GM19324 (cell line): ENCODE results near the gene PAX2.

Source experiments
- ATAC-seq: cut with Tn5 transposase; IDR thresholded peaks from one replicate; pipeline ENCODE4 v1.9.1; 2021; ENCODE audit warnings: mild to moderate bottlenecking, moderate library complexity; ENCODE audit not compliant: unreplicated experiment, low FRiP score

PAX2 gene

GRCh38 chr10:100782461-100783244 is 37.3 kb downstream of the PAX2 start:
- no peak for ATAC-seq

- ATAC-seq, result no peak
Observed at GRCh38 chr10:100784126-100784525, 38.7 kb downstream of the PAX2 start.

GRCh38 chr10:100786591-100786990 is 41.2 kb downstream of the PAX2 start:
- no peak for ATAC-seq

GRCh38 chr10:100788002-100788903 is 42.9 kb downstream of the PAX2 start:
- no peak for ATAC-seq

GRCh38 chr10:100790761-100791208 is 45.4 kb downstream of the PAX2 start:
- ATAC-seq, result no peak

- ATAC-seq, result no peak
Observed at GRCh38 chr10:100791369-100792058, 46.1 kb downstream of the PAX2 start.

GRCh38 chr10:100792574-100792973 is 47.2 kb downstream of the PAX2 start:
- no peak for ATAC-seq

GRCh38 chr10:100793055-100793454 is 47.7 kb downstream of the PAX2 start:
- no peak for ATAC-seq

- no peak for ATAC-seq
Observed at GRCh38 chr10:100799881-100800280, 54.5 kb downstream of the PAX2 start.

- no peak for ATAC-seq
Observed at GRCh38 chr10:100800931-100801330, 55.5 kb downstream of the PAX2 start.

- ATAC-seq, result no peak
Observed at GRCh38 chr10:100802196-100802595, 56.8 kb downstream of the PAX2 start.

- ATAC-seq, result no peak
Observed at GRCh38 chr10:100802607-100803006, 57.2 kb downstream of the PAX2 start.

- no peak for ATAC-seq
Observed at GRCh38 chr10:100803492-100803891, 58.1 kb downstream of the PAX2 start.

- ATAC-seq, result no peak
Observed at GRCh38 chr10:100803908-100804307, 58.5 kb downstream of the PAX2 start.

GRCh38 chr10:100805543-100806355 is 60.4 kb downstream of the PAX2 start:
- no peak for ATAC-seq

GRCh38 chr10:100806356-100806645 is 60.9 kb downstream of the PAX2 start:
- ATAC-seq, result no peak

GRCh38 chr10:100807241-100807951 is 62.0 kb downstream of the PAX2 start:
- no peak for ATAC-seq

GRCh38 chr10:100808876-100809275 is 63.5 kb downstream of the PAX2 start:
- no peak for ATAC-seq

- no peak for ATAC-seq
Observed at GRCh38 chr10:100810091-100810834, 64.9 kb downstream of the PAX2 start.
